H1 (cell line): ENCODE measurements around the gene OBI1. TPM values are rescaled to one million over a fixed set of nuclear protein-coding genes. Genes with fewer than 3 reads are reported as not detected.

ENCODE experiments used
- CTCF ChIA-PET: fragments of 300-600 bp; sonication (Branson Sonifier 250); formaldehyde crosslinking; loops from one replicate; lab custom pipeline; 2021; ENCODE audit not compliant: partially characterized antibody; lab: Charles Lee
- POLR2A ChIA-PET: fragments of 300-600 bp; sonication (Branson Sonifier 250); formaldehyde crosslinking; loops from one replicate; lab custom pipeline; 2021; ENCODE audit warnings: inconsistent platforms; ENCODE audit not compliant: partially characterized antibody; lab: Charles Lee
- DNase-seq, 2 experiments: peaks; one replicate each; pipeline versions ENCODE4 v3.0.0 to v3.0.0-alpha.2; 2010 to 2022; ENCODE audit warnings: low spot score in 2 of 2, low read depth in 1 of 2, mixed read lengths in 1 of 2
- FAIRE-seq: peaks from 2 replicates; lab custom pipeline; 2011; peaks lifted over from hg19 to GRCh38; lab: Jason Lieb, UNC
- H2AFZ ChIP-seq: 2 replicates; pipeline ENCODE4 v1.8.1; 2012; ENCODE audit warnings: low read length, inconsistent platforms
- H2AK5ac ChIP-seq: 2 replicates; pipeline ENCODE4 v1.6.1; 2013; ENCODE audit warnings: low read depth, low read length
- H2BK120ac ChIP-seq: replicated peaks from 2 replicates; pipeline ENCODE3; 2013; ENCODE audit warnings: low read depth, low read length, inconsistent platforms
- H2BK12ac ChIP-seq: 2 replicates; pipeline ENCODE4 v1.6.1; 2013; ENCODE audit warnings: low read depth, low read length
- H2BK15ac ChIP-seq: 2 replicates; pipeline ENCODE4 v1.6.1; 2013; ENCODE audit warnings: low read length
- H2BK20ac ChIP-seq: 2 replicates; pipeline ENCODE4 v1.6.1; 2013; ENCODE audit warnings: low read length
- H2BK5ac ChIP-seq: 2 replicates; pipeline ENCODE4 v1.6.1; 2013; ENCODE audit warnings: low read depth, low read length
- H3K14ac ChIP-seq: 2 replicates; pipeline ENCODE4 v1.6.1; 2013; ENCODE audit warnings: inconsistent platforms; ENCODE audit not compliant: insufficient read length
- H3K18ac ChIP-seq: 2 replicates; pipeline ENCODE4 v1.6.1; 2013; ENCODE audit warnings: low read length; ENCODE audit errors: extremely low read depth
- H3K23ac ChIP-seq: 2 replicates; pipeline ENCODE4 v1.6.1; 2013; ENCODE audit warnings: inconsistent platforms; ENCODE audit not compliant: insufficient read length
- H3K23me2 ChIP-seq: 2 replicates; pipeline ENCODE4 v1.6.1; 2013; ENCODE audit warnings: low read depth, low read length
- H3K27ac ChIP-seq: 2 replicates; pipeline ENCODE4 v1.6.1; 2011; ENCODE audit warnings: low read depth, low read length, inconsistent platforms
- H3K27me3 ChIP-seq, 4 experiments: replicated peaks in 1 of 4; 1 replicate in 1 of 4; 2 replicates in 3 of 4; pipeline versions ENCODE4 v1.6.1 to v1.8.1; 2011 to 2013; ENCODE audit warnings: low read length in 3 of 4, mild to moderate bottlenecking in 3 of 4, inconsistent platforms in 2 of 4, mixed read lengths in 2 of 4, moderate library complexity in 1 of 4; ENCODE audit not compliant: control insufficient read depth in 3 of 4, insufficient read depth in 3 of 4; ENCODE audit errors: extremely low read depth in 1 of 4
- H3K36me3 ChIP-seq, 4 experiments: 2 replicates each; pipeline versions ENCODE4 v1.6.1 to v1.8.1; 2011 to 2013; ENCODE audit warnings: mild to moderate bottlenecking in 4 of 4, low read length in 3 of 4, moderate library complexity in 2 of 4, control low read depth in 1 of 4, inconsistent platforms in 1 of 4; ENCODE audit not compliant: insufficient read depth in 4 of 4, control insufficient read depth in 2 of 4
- H3K4ac ChIP-seq: replicated peaks from 2 replicates; pipeline ENCODE3; 2013; ENCODE audit warnings: low read length, low read depth, mixed read lengths, inconsistent platforms; ENCODE audit not compliant: insufficient read length
- H3K4me1 ChIP-seq, 4 experiments: replicated peaks in 1 of 4; 1 replicate in 1 of 4; 2 replicates in 3 of 4; pipeline versions ENCODE4 v1.6.1 to v1.8.1; 2011 to 2013; ENCODE audit warnings: low read length in 3 of 4, inconsistent platforms in 2 of 4, mixed read lengths in 1 of 4; ENCODE audit not compliant: insufficient read depth in 4 of 4, control insufficient read depth in 3 of 4
- H3K4me2 ChIP-seq, 2 experiments: 2 replicates each; pipeline versions ENCODE4 v1.6.1 to v1.8.1; 2011 to 2013; ENCODE audit warnings: low read depth in 2 of 2, low read length in 2 of 2, control low read depth in 1 of 2, inconsistent platforms in 1 of 2, mild to moderate bottlenecking in 1 of 2; ENCODE audit not compliant: insufficient read depth in 1 of 2
- H3K4me3 ChIP-seq, 4 experiments: fragments of 200-600, 300-600 bp in 1 of 4; sonication (generic), shearing (Covaris generic), sonication (Bioruptor Twin) in 1 of 4; 2 replicates each; pipeline versions ENCODE4 v1.5.1 to v1.8.1; 2011 to 2016; ENCODE audit warnings: low read length in 4 of 4, low read depth in 3 of 4, control low read depth in 2 of 4, inconsistent platforms in 2 of 4, mild to moderate bottlenecking in 2 of 4, mixed read lengths in 1 of 4, moderate library complexity in 1 of 4; ENCODE audit not compliant: insufficient read depth in 2 of 4; ENCODE audit errors: extremely low read depth in 1 of 4
- H3K56ac ChIP-seq: replicated peaks from 2 replicates; pipeline ENCODE3; 2013; ENCODE audit warnings: low read depth, mild to moderate bottlenecking, mixed read lengths, low read length, inconsistent platforms; ENCODE audit not compliant: insufficient read length
- H3K79me1 ChIP-seq: 2 replicates; pipeline ENCODE4 v1.6.1; 2013; ENCODE audit warnings: low read depth, low read length, control low read depth
- H3K79me2 ChIP-seq, 2 experiments: 2 replicates each; pipeline versions ENCODE4 v1.6.1 to v1.8.1; 2012 to 2013; ENCODE audit warnings: low read length in 2 of 2, mild to moderate bottlenecking in 2 of 2, inconsistent platforms in 1 of 2; ENCODE audit not compliant: insufficient read depth in 2 of 2, control insufficient read depth in 1 of 2
- H3K9ac ChIP-seq, 4 experiments: replicated peaks in 1 of 4; 1 replicate in 1 of 4; 2 replicates in 3 of 4; pipeline versions ENCODE4 v1.6.1 to v1.8.1; 2011 to 2013; ENCODE audit warnings: low read depth in 3 of 4, low read length in 3 of 4, control low read depth in 2 of 4, mild to moderate bottlenecking in 2 of 4, moderate library complexity in 2 of 4, inconsistent platforms in 1 of 4; ENCODE audit errors: extremely low read depth in 1 of 4
- H3K9me3 ChIP-seq, 2 experiments: 2 replicates each; pipeline versions ENCODE4 v1.6.1 to v1.8.1; 2012 to 2013; ENCODE audit warnings: mild to moderate bottlenecking in 2 of 2, moderate library complexity in 2 of 2, control low read depth in 1 of 2, inconsistent platforms in 1 of 2, low read depth in 1 of 2, low read length in 1 of 2, mixed read lengths in 1 of 2; ENCODE audit not compliant: insufficient read depth in 2 of 2
- H4K20me1 ChIP-seq, 2 experiments: replicated peaks in 1 of 2; 2 replicates each; pipeline versions ENCODE3 to v1.8.1; 2011 to 2013; ENCODE audit warnings: inconsistent platforms in 2 of 2, low read length in 2 of 2, mild to moderate bottlenecking in 1 of 2; ENCODE audit not compliant: insufficient read depth in 2 of 2, control insufficient read depth in 1 of 2
- H4K5ac ChIP-seq: 2 replicates; pipeline ENCODE4 v1.6.1; 2013; ENCODE audit warnings: low read length, low read depth, mixed read lengths, inconsistent platforms; ENCODE audit not compliant: insufficient read length
- H4K8ac ChIP-seq: 2 replicates; pipeline ENCODE4 v1.8.0; 2013; ENCODE audit warnings: mild to moderate bottlenecking, moderate library complexity, low read length, inconsistent platforms; ENCODE audit not compliant: insufficient read depth; ENCODE audit errors: extremely low read depth
- H4K91ac ChIP-seq: replicated peaks from 2 replicates; pipeline ENCODE3; 2013; ENCODE audit warnings: low read length, mixed read lengths, inconsistent platforms; ENCODE audit not compliant: insufficient read length
- CBX8 ChIP-seq: fragments of 300-800, 300-1000 bp; sonication (generic); IDR thresholded peaks from 2 replicates; pipeline ENCODE4 v1.7.1; 2016; ENCODE audit warnings: low read depth, low read length, borderline replicate concordance
- RNF2 ChIP-seq: fragments of 200-900, 300-1000 bp; sonication (generic); IDR thresholded peaks from 2 replicates; pipeline ENCODE4 v1.7.1; 2016; ENCODE audit warnings: borderline replicate concordance, low read depth, mild to moderate bottlenecking, antibody characterized with exemption, low read length; ENCODE audit not compliant: poor library complexity, severe bottlenecking; ENCODE audit errors: missing control alignments
- TCF12 ChIP-seq: IDR thresholded peaks from 2 replicates; pipeline ENCODE4 v1.6.1; 2011; ENCODE audit warnings: low read depth, mild to moderate bottlenecking, low read length
- WGBS, 2 experiments: shearing (Covaris generic) in 1 of 2; methylation state at CpG; one replicate each; pipeline versions ENCODE4 v1.1.6 to v1.1.7; 2013 to 2015; ENCODE audit warnings: low lambda C conversion rate in 2 of 2, mixed read lengths in 2 of 2, inconsistent platforms in 1 of 2, low coverage in 1 of 2, missing lambda C conversion rate in 1 of 2; ENCODE audit not compliant: insufficient replicate concordance in 2 of 2, insufficient coverage in 1 of 2, insufficient read length in 1 of 2; ENCODE audit errors: extremely low coverage in 1 of 2, missing lambda C conversion rate in 1 of 2; 5-methylcytosine and 5-hydroxymethylcytosine counted together
- polyA plus RNA-seq, 7 experiments: library from polyadenylated mRNA; depleted of rRNA in 3 of 7; stranded (reverse) in 5 of 7; unstranded in 2 of 7; fragments of >200 nt in 5 of 7; fragments of 200-250 nt in 2 of 7; gene quantifications; 1 replicate in 5 of 7; 2 replicates in 1 of 7; 4 replicates in 1 of 7; pipeline versions ENCODE4 v1.2.1 to v1.2.3, GENCODE V29; 2011 to 2013; ENCODE audit warnings: missing spikeins in 2 of 7, mixed read lengths in 2 of 7
- total RNA-seq: library from RNA; stranded (reverse); fragmentation: NEBNext Ultra II Directional; extraction: Animal tissue kit (Norgen Biotek cat#: 25700); gene quantifications from 2 replicates; pipeline ENCODE4 v1.2.1, GENCODE V29; 2021

Gene OBI1
- total and polyA plus RNA-seq, 2 of the 8 experiments (the other 6 are each of a cell fraction or from before 2014, with no cell fraction given), result 7.1 to 14.3 TPM

DNA sequence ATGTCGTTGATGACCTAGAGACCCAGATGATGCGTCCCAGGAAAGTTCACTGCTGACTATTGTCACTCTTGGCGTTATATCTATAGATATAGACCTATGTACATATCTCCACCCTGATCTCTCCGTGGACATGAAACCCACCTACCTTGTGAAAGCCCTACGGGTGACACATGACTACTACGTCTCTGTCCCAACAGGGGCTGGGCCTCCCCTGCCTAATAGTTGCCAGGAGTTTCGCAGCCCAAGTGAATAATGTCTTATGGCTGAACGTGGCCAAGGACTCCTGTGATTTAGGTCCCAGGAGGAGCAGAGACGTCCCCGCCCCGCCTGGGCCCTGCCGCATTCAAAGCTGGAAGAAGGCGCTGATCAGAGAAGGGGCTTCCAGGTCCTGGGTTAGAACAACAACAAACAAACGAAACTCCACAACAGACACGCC lies 50.7 kb downstream of the OBI1 start:
- Histone ChIP-seq H3K14ac (no peak overlapping the region), H2AFZ (no peak overlapping the region), H2BK5ac (no peak overlapping the region), H3K9me3 (no peaks in the 10 kb centered on the region), H2BK15ac (no peak overlapping the region), H2BK20ac (no peak overlapping the region), H3K4me1 (peaks cover 7 to 38% (median 14%) of the 10 kb centered on the region in 4 experiments), H3K18ac (peak overlapping the region; percentile 55; the same call in 1 of the 2 replicates), H3K4me2 (peak overlapping the region; percentile 81 to 92), H3K79me1 (no peaks in the 10 kb centered on the region), H3K4me3 (peak overlapping the region; percentile 2 to 63 (median 40); a peak in 7 of 8 replicates), H3K27ac (no peak overlapping the region), H3K4ac (no peak overlapping the region), H2AK5ac (no peak overlapping the region), H3K36me3 (0 out of 8 replicates have a peak, but pooled peaks cover 0 to 3% (median 0%) of the 10 kb centered on the region in 4 experiments), H3K23me2 (peaks cover 18% of the 10 kb centered on the region; the same call in 1 of the 2 replicates), H4K5ac (no peak overlapping the region), H4K91ac (no peak overlapping the region), H3K56ac (no peak overlapping the region), H4K20me1 (peaks cover 13 to 27% of the 10 kb centered on the region in 2 experiments), H3K79me2 (no peaks in the 10 kb centered on the region), H3K9ac (no peak overlapping the region), H3K23ac (no peak overlapping the region), H4K8ac (no peak overlapping the region), H2BK12ac (0 out of 2 replicates have a peak overlapping the region, but pooled peaks have one; percentile 17), H2BK120ac (no peak overlapping the region), H3K27me3 (peaks cover 68 to 82% (median 80%) of the 10 kb centered on the region in 4 experiments)
- WGBS, 2 experiments, result 5% methylated on average over 15 of the region's 15 CpGs; no CpG with 5 or more reads in 1 of the 2 experiments
- POLR2A ChIA-PET, result interaction anchor here (0.6 to 5.0 kb wide), 5 partner anchors 12 to 51 kb away, joined by 3 to 32 read pairs (median 3); no protein-coding TSS in a partner anchor
- TF ChIP-seq RNF2 (peak; percentile 83), TCF12 (no peak), CBX8 (peak; percentile 27; the same call in 1 of the 2 replicates)
- CTCF ChIA-PET, result interaction anchor here (0.9 to 4.4 kb wide), 6 partner anchors 8 to 197 kb away, joined by 3 to 15 read pairs (median 4); no protein-coding TSS in a partner anchor
- DNase-seq (no peak), FAIRE-seq (no peak)
